Measurements from ENCODE around the gene NFASC.

Gene NFASC

DNA sequence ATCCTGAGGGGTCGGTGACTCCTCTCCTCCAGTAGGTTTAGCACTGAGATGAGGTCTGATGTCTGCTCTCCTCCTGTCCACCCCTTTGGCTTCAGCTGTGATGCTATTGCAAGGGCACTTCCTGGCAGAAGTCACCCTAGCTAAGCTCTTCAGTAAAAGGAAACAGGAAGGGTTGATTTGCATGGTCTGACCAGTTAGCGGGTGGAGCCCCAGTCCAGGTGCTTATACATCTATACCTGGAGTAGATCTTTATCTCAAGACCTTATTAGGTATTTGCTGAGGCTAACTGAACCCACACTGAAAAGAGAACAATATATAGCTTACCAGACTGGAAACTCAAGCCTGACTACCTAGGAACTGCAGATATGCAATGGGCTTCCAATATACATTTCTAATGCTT, 28.9 kb upstream of the NFASC start:
- Histone ChIP-seq H3K9me3 (ENCODE audit: control insufficient read depth, insufficient read depth, low read length) (no peaks in the 10 kb centered on the region), H3K4me1 (ENCODE audit: insufficient read depth, low read length) (no peaks in the 10 kb centered on the region), H3K9ac (ENCODE audit: low read depth, low read length) (no peak overlapping the region), H3K36me3 (ENCODE audit: insufficient read depth, low read length) (no peaks in the 10 kb centered on the region)

DNA sequence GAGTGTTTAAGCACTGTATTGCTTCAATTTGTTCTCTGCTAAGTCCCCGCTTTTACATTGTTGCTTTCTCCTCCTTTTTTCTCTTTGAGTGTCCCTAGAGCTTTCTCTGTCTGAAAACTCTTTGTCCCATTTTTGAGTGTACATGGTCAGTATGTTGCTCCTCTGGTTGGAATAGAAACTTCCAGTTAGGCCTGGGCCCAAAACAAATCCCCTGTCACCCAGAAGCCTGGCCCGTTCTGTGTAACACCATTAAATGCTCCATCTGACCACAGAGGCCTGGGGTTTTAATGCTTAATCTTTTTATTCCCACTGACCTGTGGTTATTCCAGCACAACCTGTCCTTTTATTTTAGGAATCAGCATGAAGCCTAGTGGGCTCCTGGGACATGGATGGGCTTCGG, 28.3 kb upstream of the NFASC start:
- no peaks in the 10 kb centered on the region for H3K4me1 ChIP-seq (ENCODE audit: insufficient read depth, low read length)
- no peaks in the 10 kb centered on the region for H3K36me3 ChIP-seq (ENCODE audit: insufficient read depth, low read length)
- no peak overlapping the region for H3K9ac ChIP-seq (ENCODE audit: low read depth, low read length)

GRCh38 chr1:204842892-204843291, 27.8 kb upstream of the NFASC start:
- Histone ChIP-seq H3K9me3 (ENCODE audit: control insufficient read depth, insufficient read depth, low read length) (no peaks in the 10 kb centered on the region), H3K36me3 (ENCODE audit: insufficient read depth, low read length) (no peaks in the 10 kb centered on the region), H3K9ac (ENCODE audit: low read depth, low read length) (no peak overlapping the region), H3K4me1 (ENCODE audit: insufficient read depth, low read length) (no peaks in the 10 kb centered on the region)

More for the DNA sequence above, 28.3 kb upstream of the NFASC start:
- H3K9me3 ChIP-seq (ENCODE audit: control insufficient read depth, insufficient read depth, low read length), result no peaks in the 10 kb centered on the region

DNA sequence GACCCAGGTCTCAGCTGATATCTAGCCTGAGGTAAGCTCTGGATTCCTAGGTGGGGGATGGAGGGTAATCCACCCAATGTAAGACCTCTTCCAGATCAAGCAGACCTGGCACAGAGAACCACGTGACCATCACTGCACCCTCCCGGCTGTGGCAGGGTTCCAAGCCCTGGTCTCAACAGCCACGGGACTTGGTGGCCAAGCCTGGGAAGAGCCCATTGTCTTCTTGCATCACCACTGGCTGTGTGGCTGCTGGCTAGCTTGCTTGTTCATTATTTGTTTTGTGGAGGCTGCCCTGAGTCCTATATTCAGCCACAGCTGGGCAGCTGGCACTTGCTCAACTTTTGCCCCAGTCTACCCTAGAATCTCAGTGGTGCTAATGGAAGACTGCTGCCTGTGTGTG, 24.1 kb upstream of the NFASC start:
- Histone ChIP-seq H3K4me1 (ENCODE audit: insufficient read depth, low read length) (no peaks in the 10 kb centered on the region), H3K9me3 (ENCODE audit: control insufficient read depth, insufficient read depth, low read length) (no peaks in the 10 kb centered on the region), H3K36me3 (ENCODE audit: insufficient read depth, low read length) (no peaks in the 10 kb centered on the region), H3K9ac (ENCODE audit: low read depth, low read length) (no peak overlapping the region)

DNA sequence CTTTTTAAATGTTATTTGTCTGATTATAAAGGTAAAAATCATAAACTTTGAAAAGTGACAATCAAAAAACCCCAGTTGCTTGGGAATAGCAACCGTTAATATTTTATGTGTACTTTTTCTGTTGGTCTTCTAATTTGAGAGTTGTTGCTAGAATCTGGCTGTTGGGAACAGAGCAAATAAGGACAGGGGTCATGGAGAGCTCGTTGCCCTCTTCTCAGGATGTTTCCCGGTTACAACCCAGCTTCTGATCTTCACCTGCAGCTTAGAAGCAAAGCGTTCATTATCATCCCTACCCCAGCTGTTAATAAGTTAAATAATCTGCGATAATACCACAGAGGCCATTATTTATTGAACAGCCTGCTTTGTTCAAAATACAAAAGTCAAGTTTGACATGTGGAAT, 22.1 kb upstream of the NFASC start:
- no peaks in the 10 kb centered on the region for H3K36me3 ChIP-seq (ENCODE audit: insufficient read depth, low read length)
- H3K4me1 ChIP-seq (ENCODE audit: insufficient read depth, low read length), result no peaks in the 10 kb centered on the region
- no peaks in the 10 kb centered on the region for H3K9me3 ChIP-seq (ENCODE audit: control insufficient read depth, insufficient read depth, low read length)
- no peak overlapping the region for H3K9ac ChIP-seq (ENCODE audit: low read depth, low read length)

DNA sequence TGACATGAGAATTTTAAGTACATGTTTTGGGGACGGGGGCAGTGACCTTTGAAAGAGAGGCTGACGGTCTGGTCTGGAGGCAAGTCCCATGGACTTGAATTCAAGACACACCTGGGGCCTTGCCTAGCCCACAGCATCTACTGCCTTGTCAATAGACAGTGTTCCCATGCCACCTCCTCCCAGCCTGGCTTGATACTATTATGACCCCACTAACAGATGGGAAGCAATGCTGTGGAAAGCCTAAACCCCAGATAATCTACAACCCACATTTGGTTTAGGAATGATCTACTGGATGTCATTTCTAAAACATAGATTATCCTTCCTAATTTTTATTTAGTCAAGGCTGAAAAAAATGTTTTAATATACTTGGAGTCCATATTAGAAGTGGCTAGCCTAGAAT, 17.8 kb upstream of the NFASC start:
- Histone ChIP-seq H3K4me1 (ENCODE audit: insufficient read depth, low read length) (no peaks in the 10 kb centered on the region), H3K9ac (ENCODE audit: low read depth, low read length) (no peak overlapping the region), H3K9me3 (ENCODE audit: control insufficient read depth, insufficient read depth, low read length) (no peaks in the 10 kb centered on the region), H3K36me3 (ENCODE audit: insufficient read depth, low read length) (no peaks in the 10 kb centered on the region)

- Histone ChIP-seq H3K9ac (ENCODE audit: low read depth, low read length) (no peak overlapping the region), H3K9me3 (ENCODE audit: control insufficient read depth, insufficient read depth, low read length) (no peaks in the 10 kb centered on the region), H3K4me1 (ENCODE audit: insufficient read depth, low read length) (peaks cover under 1% of the 10 kb centered on the region; the same call in 1 of the 2 replicates), H3K36me3 (ENCODE audit: insufficient read depth, low read length) (no peaks in the 10 kb centered on the region)
Observed at GRCh38 chr1:204853436-204853835, 17.2 kb upstream of the NFASC start.

- Histone ChIP-seq H3K9ac (ENCODE audit: low read depth, low read length) (no peak overlapping the region), H3K9me3 (ENCODE audit: control insufficient read depth, insufficient read depth, low read length) (no peaks in the 10 kb centered on the region), H3K4me1 (ENCODE audit: insufficient read depth, low read length) (peaks cover 4% of the 10 kb centered on the region; the same call in 1 of the 2 replicates), H3K36me3 (ENCODE audit: insufficient read depth, low read length) (no peaks in the 10 kb centered on the region)
Observed at GRCh38 chr1:204854286-204854685, 16.4 kb upstream of the NFASC start.

DNA sequence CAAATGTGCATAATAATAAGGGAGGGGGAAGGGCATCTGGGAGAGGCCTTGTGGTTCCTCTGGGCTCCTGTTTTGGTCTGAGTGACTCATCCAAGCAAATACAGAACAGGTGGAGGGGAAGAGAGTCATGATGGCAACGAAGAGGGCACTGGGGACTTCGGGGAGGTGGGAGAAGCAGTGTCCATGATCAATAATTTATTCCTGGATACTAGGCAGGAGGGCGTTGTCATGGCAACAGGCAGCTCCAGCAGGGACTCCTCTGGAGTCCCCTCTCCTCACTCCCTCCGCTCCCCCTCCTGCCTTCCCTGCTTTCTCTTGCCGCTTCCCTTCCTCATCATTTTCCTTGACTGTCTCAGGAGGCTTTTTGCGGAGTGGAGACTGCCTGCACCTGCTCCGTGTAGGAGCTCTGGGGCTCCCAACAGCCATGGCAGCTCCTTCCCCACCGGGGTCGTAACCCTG, 12.3 kb upstream of the NFASC start:
- H3K9ac ChIP-seq (ENCODE audit: low read depth, low read length), result no peak overlapping the region
- H3K9me3 ChIP-seq (ENCODE audit: control insufficient read depth, insufficient read depth, low read length), result no peaks in the 10 kb centered on the region
- no peaks in the 10 kb centered on the region for H3K36me3 ChIP-seq (ENCODE audit: insufficient read depth, low read length)
- peaks cover 4% of the 10 kb centered on the region; the same call in 1 of the 2 replicates for H3K4me1 ChIP-seq (ENCODE audit: insufficient read depth, low read length)

DNA sequence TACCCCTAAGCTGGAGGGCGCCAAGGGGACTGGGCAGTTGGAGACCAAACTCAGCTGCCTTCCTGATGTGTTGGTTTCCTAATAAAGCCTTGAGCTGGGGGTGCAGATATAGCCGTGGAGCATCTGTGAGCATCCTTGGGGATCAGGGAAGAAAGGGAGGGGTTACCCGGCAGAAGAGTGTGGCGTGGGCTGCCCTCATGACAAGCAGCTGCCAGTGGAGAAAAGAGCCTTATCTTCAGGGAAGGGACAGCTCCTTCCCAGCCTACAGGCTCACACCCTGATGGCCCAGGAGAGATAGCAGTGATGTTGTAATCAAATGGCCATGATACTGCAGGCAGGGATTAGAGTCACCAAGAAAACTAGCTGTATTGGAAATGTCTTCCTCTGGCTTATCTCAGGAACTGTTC, 10.8 kb upstream of the NFASC start:
- H3K4me1 ChIP-seq (ENCODE audit: insufficient read depth, low read length), result peaks cover 4% of the 10 kb centered on the region; the same call in 1 of the 2 replicates
- no peak overlapping the region for H3K9ac ChIP-seq (ENCODE audit: low read depth, low read length)
- no peaks in the 10 kb centered on the region for H3K9me3 ChIP-seq (ENCODE audit: control insufficient read depth, insufficient read depth, low read length)
- no peaks in the 10 kb centered on the region for H3K36me3 ChIP-seq (ENCODE audit: insufficient read depth, low read length)

GRCh38 chr1:204863024-204863423, 7.6 kb upstream of the NFASC start:
- Histone ChIP-seq H3K9me3 (ENCODE audit: control insufficient read depth, insufficient read depth, low read length) (no peaks in the 10 kb centered on the region), H3K4me1 (ENCODE audit: insufficient read depth, low read length) (peaks cover 4% of the 10 kb centered on the region; the same call in 1 of the 2 replicates), H3K36me3 (ENCODE audit: insufficient read depth, low read length) (no peaks in the 10 kb centered on the region)

DNA sequence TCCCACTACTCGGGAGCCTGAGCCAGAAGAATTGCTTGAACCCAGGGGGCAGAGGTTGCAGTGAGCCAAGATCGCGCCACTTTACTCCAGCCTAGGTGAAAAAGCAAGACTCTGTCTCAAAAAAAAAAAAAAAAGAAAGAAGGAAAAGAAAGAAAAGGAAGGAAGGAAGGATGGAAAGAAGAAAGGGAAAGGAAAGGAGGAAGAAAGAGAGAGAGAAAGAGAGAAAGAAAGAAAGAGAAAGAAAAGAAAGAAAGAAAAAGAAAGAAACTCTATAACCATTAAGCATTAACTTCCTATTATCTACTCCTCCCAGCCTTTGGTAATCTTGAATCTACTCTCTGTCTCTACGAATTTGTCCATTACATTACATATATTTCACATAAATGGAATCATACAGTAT, 6.9 kb upstream of the NFASC start:
- Histone ChIP-seq H3K9me3 (ENCODE audit: control insufficient read depth, insufficient read depth, low read length) (no peaks in the 10 kb centered on the region), H3K36me3 (ENCODE audit: insufficient read depth, low read length) (no peaks in the 10 kb centered on the region), H3K9ac (ENCODE audit: low read depth, low read length) (no peak overlapping the region), H3K4me1 (ENCODE audit: insufficient read depth, low read length) (peaks cover under 1% of the 10 kb centered on the region; the same call in 1 of the 2 replicates)

More at GRCh38 chr1:204863024-204863423, 7.6 kb upstream of the NFASC start:
- no peak overlapping the region for H3K9ac ChIP-seq (ENCODE audit: low read depth, low read length)

GRCh38 chr1:204866051-204866596, 4.5 kb upstream of the NFASC start:
- no peaks in the 10 kb centered on the region for H3K36me3 ChIP-seq (ENCODE audit: insufficient read depth, low read length)
- H3K9ac ChIP-seq (ENCODE audit: low read depth, low read length), result no peak overlapping the region
- H3K9me3 ChIP-seq (ENCODE audit: control insufficient read depth, insufficient read depth, low read length), result no peaks in the 10 kb centered on the region
- no peaks in the 10 kb centered on the region for H3K4me1 ChIP-seq (ENCODE audit: insufficient read depth, low read length)

GRCh38 chr1:204867203-204867602, 3.5 kb upstream of the NFASC start:
- H3K9ac ChIP-seq (ENCODE audit: low read depth, low read length), result no peak overlapping the region
- no peaks in the 10 kb centered on the region for H3K36me3 ChIP-seq (ENCODE audit: insufficient read depth, low read length)
- H3K9me3 ChIP-seq (ENCODE audit: control insufficient read depth, insufficient read depth, low read length), result no peaks in the 10 kb centered on the region
- H3K4me1 ChIP-seq (ENCODE audit: insufficient read depth, low read length), result no peaks in the 10 kb centered on the region

GRCh38 chr1:204867666-204868339, 2.9 kb upstream of the NFASC start:
- no peaks in the 10 kb centered on the region for H3K4me1 ChIP-seq (ENCODE audit: insufficient read depth, low read length)
- no peak overlapping the region for H3K9ac ChIP-seq (ENCODE audit: low read depth, low read length)
- H3K9me3 ChIP-seq (ENCODE audit: control insufficient read depth, insufficient read depth, low read length), result no peaks in the 10 kb centered on the region
- no peaks in the 10 kb centered on the region for H3K36me3 ChIP-seq (ENCODE audit: insufficient read depth, low read length)
